HG03095 (cell line): ENCODE data around the gene CD55.

ENCODE experiments used
- ATAC-seq: cut with Tn5 transposase; IDR thresholded peaks from one replicate; pipeline ENCODE4 v1.9.1; 2021; ENCODE audit warnings: moderate library complexity; ENCODE audit not compliant: unreplicated experiment

Gene CD55

GRCh38 chr1:207355513-207356295 lies 34.2 kb downstream of the CD55 start:
- no peak for ATAC-seq

GRCh38 chr1:207361029-207361428 lies 39.6 kb downstream of the CD55 start:
- no peak for ATAC-seq

GRCh38 chr1:207361889-207362288 lies 40.4 kb downstream of the CD55 start:
- no peak for ATAC-seq

- ATAC-seq: no peak
Observed at GRCh38 chr1:207362962-207363860, 41.7 kb downstream of the CD55 start.

- ATAC-seq: no peak
Observed at GRCh38 chr1:207363871-207364270, 42.4 kb downstream of the CD55 start.

- no peak for ATAC-seq
Observed at GRCh38 chr1:207364614-207365013, 43.1 kb downstream of the CD55 start.

GRCh38 chr1:207365063-207365462 lies 43.6 kb downstream of the CD55 start:
- no peak for ATAC-seq

GRCh38 chr1:207366022-207366421 lies 44.5 kb downstream of the CD55 start:
- no peak for ATAC-seq

- ATAC-seq: no peak
Observed at GRCh38 chr1:207388721-207389120, 67.2 kb downstream of the CD55 start.

- no peak for ATAC-seq
Observed at GRCh38 chr1:207389728-207390464, 68.4 kb downstream of the CD55 start.

- ATAC-seq: no peak
Observed at GRCh38 chr1:207393610-207394009, 72.1 kb downstream of the CD55 start.

- no peak for ATAC-seq
Observed at GRCh38 chr1:207396168-207396746, 74.8 kb downstream of the CD55 start.

- ATAC-seq: no peak
Observed at GRCh38 chr1:207397525-207397926, 76.0 kb downstream of the CD55 start.

- ATAC-seq: no peak
Observed at GRCh38 chr1:207398986-207399385, 77.5 kb downstream of the CD55 start.

GRCh38 chr1:207401578-207401977 lies 80.1 kb downstream of the CD55 start:
- ATAC-seq: no peak

GRCh38 chr1:207402744-207403143 lies 81.3 kb downstream of the CD55 start:
- no peak for ATAC-seq

GRCh38 chr1:207404849-207405525 lies 83.5 kb downstream of the CD55 start:
- ATAC-seq: no peak

- no peak for ATAC-seq
Observed at GRCh38 chr1:207405814-207406213, 84.3 kb downstream of the CD55 start.

- no peak for ATAC-seq
Observed at GRCh38 chr1:207407655-207408260, 86.3 kb downstream of the CD55 start.
